GM12892 (cell line): ENCODE results near the gene DEGS1.

Source experiments
- POLR2A ChIP-seq: IDR thresholded peaks from 2 replicates; pipeline ENCODE4 v1.6.1; 2011; ENCODE audit warnings: low read depth, low read length, control low read depth
- POLR2AphosphoS5 ChIP-seq: IDR thresholded peaks from 2 replicates; pipeline ENCODE4 v1.6.1; 2011; ENCODE audit warnings: low read depth, low read length, control low read depth
- TAF1 ChIP-seq: IDR thresholded peaks from 2 replicates; pipeline ENCODE4 v1.6.1; 2011; ENCODE audit warnings: low read depth, mild to moderate bottlenecking, control low read depth, low read length, borderline replicate concordance

DNA sequence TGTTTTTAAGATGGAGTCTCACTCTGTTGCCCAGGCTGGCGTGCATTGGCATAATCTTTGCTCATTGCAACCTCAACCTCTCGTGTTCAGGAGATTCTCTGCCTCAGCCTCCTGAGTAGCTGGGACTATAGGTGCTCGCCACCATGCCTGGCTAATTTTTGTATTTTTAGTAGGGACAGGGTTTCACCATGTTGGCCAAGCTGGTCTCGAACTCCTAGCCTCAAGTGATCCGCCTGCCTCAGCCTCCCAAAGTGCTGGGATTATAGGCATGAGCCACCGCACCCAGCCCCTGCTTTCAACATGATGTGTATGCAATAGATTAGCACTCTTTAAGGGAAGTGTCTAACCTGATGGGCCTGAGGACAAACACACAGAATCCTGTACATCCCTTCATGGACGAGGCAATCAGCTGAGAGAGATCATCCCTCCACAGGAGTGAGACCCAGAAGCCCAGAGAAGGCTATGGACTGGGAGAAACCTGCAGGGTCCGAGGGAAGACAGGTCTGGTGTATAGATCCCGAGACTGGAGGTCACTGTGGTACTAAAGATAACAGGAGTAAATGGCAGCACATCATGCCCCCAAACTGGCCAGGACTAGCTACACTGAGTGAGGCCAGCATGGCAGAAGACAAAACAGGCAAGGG, 5.6 kb upstream of the DEGS1 start:
- no peak for TF ChIP-seq POLR2AphosphoS5
- no peak for TF ChIP-seq POLR2A
- no peak for TF ChIP-seq TAF1
